ENCODE measurements around the gene PLSCR2. TPM values are rescaled to one million over a fixed set of nuclear protein-coding genes. Genes with fewer than 3 reads are reported as not detected.

PLSCR2 gene
- total and polyA plus RNA-seq, 9 of the 15 experiments (the other 6 are each of a cell fraction or from before 2014, with no cell fraction given): 0.07 to 0.49 (median 0.25) TPM; not detected in 4

- TF ChIP-seq, protein P1, sequence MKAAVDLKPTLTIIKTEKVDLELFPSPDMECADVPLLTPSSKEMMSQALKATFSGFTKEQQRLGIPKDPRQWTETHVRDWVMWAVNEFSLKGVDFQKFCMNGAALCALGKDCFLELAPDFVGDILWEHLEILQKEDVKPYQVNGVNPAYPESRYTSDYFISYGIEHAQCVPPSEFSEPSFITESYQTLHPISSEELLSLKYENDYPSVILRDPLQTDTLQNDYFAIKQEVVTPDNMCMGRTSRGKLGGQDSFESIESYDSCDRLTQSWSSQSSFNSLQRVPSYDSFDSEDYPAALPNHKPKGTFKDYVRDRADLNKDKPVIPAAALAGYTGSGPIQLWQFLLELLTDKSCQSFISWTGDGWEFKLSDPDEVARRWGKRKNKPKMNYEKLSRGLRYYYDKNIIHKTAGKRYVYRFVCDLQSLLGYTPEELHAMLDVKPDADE (conservative IDR thresholded peaks at IDR 0.05; ENCODE audit: control insufficient read depth, low read depth, low read length): no peak
- TF ChIP-seq ZBTB34 (CRISPR knock-in tag; IDR thresholded peaks at IDR 0.05) (no peak), NR2C1 (IDR thresholded peaks at IDR 0.05) (no peak), NR2C1 (tag; IDR thresholded peaks at IDR 0.05) (no peak), TEAD4 (IDR thresholded peaks at IDR 0.05; ENCODE audit: low read length) (peak; percentile 97), TEAD4 (CRISPR knock-in tag; IDR thresholded peaks at IDR 0.05; ENCODE audit: borderline replicate concordance) (no peak), FUS (optimal IDR thresholded peaks at IDR 0.05; ENCODE audit: low read depth, low read length) (no peak), SNRNP70 (optimal IDR thresholded peaks at IDR 0.05; ENCODE audit: low read depth, low read length) (no peak), SIRT6 (IDR thresholded peaks at IDR 0.05; ENCODE audit: low read depth, low read length) (no peak), PHB2 (IDR thresholded peaks at IDR 0.05; ENCODE audit: low read depth) (peak; percentile 57), HNRNPH1 (optimal IDR thresholded peaks at IDR 0.05; ENCODE audit: low read depth, low read length) (no peak), KAT8 (IDR thresholded peaks at IDR 0.05; ENCODE audit: low read depth) (no peak), TGIF2 (CRISPR knock-in tag; IDR thresholded peaks at IDR 0.05) (no peak), YBX1 (IDR thresholded peaks at IDR 0.05) (no peak), BDP1 (IDR thresholded peaks at IDR 0.05; ENCODE audit: insufficient read depth, insufficient read length) (no peak), HNRNPUL1 (IDR thresholded peaks at IDR 0.05; ENCODE audit: low read length) (no peak), ETV5 (CRISPR knock-in tag; IDR thresholded peaks at IDR 0.05; ENCODE audit: low read depth) (no peak; the same call in 1 of the 2 replicates), NFRKB (IDR thresholded peaks at IDR 0.05; ENCODE audit: low read depth) (no peak), ZFP36 (IDR thresholded peaks at IDR 0.05; ENCODE audit: low read depth, low read length, partially characterized antibody) (no peak)
- TF ChIP-seq, protein P2, sequence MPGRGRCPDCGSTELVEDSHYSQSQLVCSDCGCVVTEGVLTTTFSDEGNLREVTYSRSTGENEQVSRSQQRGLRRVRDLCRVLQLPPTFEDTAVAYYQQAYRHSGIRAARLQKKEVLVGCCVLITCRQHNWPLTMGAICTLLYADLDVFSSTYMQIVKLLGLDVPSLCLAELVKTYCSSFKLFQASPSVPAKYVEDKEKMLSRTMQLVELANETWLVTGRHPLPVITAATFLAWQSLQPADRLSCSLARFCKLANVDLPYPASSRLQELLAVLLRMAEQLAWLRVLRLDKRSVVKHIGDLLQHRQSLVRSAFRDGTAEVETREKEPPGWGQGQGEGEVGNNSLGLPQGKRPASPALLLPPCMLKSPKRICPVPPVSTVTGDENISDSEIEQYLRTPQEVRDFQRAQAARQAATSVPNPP (IDR thresholded peaks at IDR 0.05; ENCODE audit: borderline replicate concordance, insufficient read depth, insufficient read length): no peak
- TF ChIP-seq, protein P3, sequence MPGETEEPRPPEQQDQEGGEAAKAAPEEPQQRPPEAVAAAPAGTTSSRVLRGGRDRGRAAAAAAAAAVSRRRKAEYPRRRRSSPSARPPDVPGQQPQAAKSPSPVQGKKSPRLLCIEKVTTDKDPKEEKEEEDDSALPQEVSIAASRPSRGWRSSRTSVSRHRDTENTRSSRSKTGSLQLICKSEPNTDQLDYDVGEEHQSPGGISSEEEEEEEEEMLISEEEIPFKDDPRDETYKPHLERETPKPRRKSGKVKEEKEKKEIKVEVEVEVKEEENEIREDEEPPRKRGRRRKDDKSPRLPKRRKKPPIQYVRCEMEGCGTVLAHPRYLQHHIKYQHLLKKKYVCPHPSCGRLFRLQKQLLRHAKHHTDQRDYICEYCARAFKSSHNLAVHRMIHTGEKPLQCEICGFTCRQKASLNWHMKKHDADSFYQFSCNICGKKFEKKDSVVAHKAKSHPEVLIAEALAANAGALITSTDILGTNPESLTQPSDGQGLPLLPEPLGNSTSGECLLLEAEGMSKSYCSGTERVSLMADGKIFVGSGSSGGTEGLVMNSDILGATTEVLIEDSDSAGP (CRISPR knock-in tag; IDR thresholded peaks at IDR 0.05): no peak
- TF ChIP-seq, protein P4, sequence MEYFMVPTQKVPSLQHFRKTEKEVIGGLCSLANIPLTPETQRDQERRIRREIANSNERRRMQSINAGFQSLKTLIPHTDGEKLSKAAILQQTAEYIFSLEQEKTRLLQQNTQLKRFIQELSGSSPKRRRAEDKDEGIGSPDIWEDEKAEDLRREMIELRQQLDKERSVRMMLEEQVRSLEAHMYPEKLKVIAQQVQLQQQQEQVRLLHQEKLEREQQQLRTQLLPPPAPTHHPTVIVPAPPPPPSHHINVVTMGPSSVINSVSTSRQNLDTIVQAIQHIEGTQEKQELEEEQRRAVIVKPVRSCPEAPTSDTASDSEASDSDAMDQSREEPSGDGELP (CRISPR knock-in tag; IDR thresholded peaks at IDR 0.05; ENCODE audit: borderline replicate concordance): no peak
- TF ChIP-seq, protein P5, sequence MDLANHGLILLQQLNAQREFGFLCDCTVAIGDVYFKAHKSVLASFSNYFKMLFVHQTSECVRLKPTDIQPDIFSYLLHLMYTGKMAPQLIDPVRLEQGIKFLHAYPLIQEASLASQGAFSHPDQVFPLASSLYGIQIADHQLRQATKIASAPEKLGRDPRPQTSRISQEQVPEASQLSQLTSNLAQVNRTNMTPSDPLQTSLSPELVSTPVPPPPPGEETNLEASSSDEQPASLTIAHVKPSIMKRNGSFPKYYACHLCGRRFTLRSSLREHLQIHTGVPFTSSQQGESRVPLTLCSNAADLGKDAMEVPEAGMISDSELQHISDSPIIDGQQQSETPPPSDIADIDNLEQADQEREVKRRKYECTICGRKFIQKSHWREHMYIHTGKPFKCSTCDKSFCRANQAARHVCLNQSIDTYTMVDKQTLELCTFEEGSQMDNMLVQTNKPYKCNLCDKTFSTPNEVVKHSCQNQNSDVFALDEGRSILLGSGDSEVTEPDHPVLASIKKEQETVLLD (IDR thresholded peaks at IDR 0.05): no peak
Measured at GRCh38 chr3:146496726-146497125, 27.4 kb upstream of the PLSCR2 start (continued).
